AG04449 (cell line): ENCODE measurements around the gene WSCD2.

Source experiments
- CTCF ChIA-PET: fragments of 350-600 bp; formaldehyde crosslinking; extraction: SDS; loops from one replicate; lab custom pipeline; 2021; ENCODE audit warnings: antibody characterized with exemption; lab: Yijun Ruan, JAX
- POLR2A ChIA-PET: fragments of 400-600, 350-600 bp; formaldehyde crosslinking; extraction: SDS; loops from one replicate; lab custom pipeline; 2020; ENCODE audit warnings: antibody characterized with exemption, inconsistent platforms; lab: Yijun Ruan, JAX
- DNase-seq: peaks from one replicate; pipeline ENCODE4 v3.0.0-alpha.2; 2010; ENCODE audit warnings: low read depth, low spot score
- H3K4me3 ChIP-seq: 2 replicates; pipeline ENCODE4 v1.5.1; 2011; ENCODE audit warnings: low read depth, mild to moderate bottlenecking, control low read depth, low read length
- CTCF ChIP-seq: IDR thresholded peaks from one replicate; pipeline ENCODE4 v1.5.1; 2011; ENCODE audit warnings: mild to moderate bottlenecking, moderate library complexity, low read length, control low read depth, inconsistent platforms; ENCODE audit not compliant: insufficient read depth; ENCODE audit errors: missing control alignments

Gene WSCD2

GRCh38 chr12:108226866-108227265, 97.8 kb downstream of the WSCD2 start:
- ChIA-PET POLR2A (no interaction called here), CTCF (no interaction called here)
- no peak for DNase-seq
- H3K4me3 ChIP-seq = no peak overlapping the region
- no peak for TF ChIP-seq CTCF

- POLR2A ChIA-PET = no interaction called here
Observed at GRCh38 chr12:108228746-108229145, 99.7 kb downstream of the WSCD2 start.

GRCh38 chr12:108231109-108231905, 102.2 kb downstream of the WSCD2 start:
- TF ChIP-seq CTCF = no peak
- H3K4me3 ChIP-seq = no peak overlapping the region
- ChIA-PET CTCF (no interaction called here), POLR2A (no interaction called here)
- no peak for DNase-seq

More at GRCh38 chr12:108228746-108229145, 99.7 kb downstream of the WSCD2 start:
- CTCF ChIA-PET = no interaction called here
- TF ChIP-seq CTCF = no peak
- no peak overlapping the region for H3K4me3 ChIP-seq
- no peak for DNase-seq

GRCh38 chr12:108231909-108232434, 102.9 kb downstream of the WSCD2 start:
- CTCF ChIA-PET = no interaction called here
- no peak for TF ChIP-seq CTCF
- POLR2A ChIA-PET = no interaction called here
- no peak overlapping the region for H3K4me3 ChIP-seq
- no peak for DNase-seq

- ChIA-PET CTCF (no interaction called here), POLR2A (no interaction called here)
- H3K4me3 ChIP-seq = no peak overlapping the region
- TF ChIP-seq CTCF = no peak
- DNase-seq = no peak
Observed at GRCh38 chr12:108232565-108232964, 103.5 kb downstream of the WSCD2 start.

GRCh38 chr12:108234158-108234557, 105.1 kb downstream of the WSCD2 start:
- ChIA-PET CTCF (no interaction called here), POLR2A (no interaction called here)
- no peak for TF ChIP-seq CTCF
- no peak for DNase-seq
- no peak overlapping the region for H3K4me3 ChIP-seq
